Skeletal muscle satellite cell (primary cell): ENCODE measurements around the gene NELL2. TPM values are rescaled to one million over a fixed set of nuclear protein-coding genes. Genes with fewer than 3 reads are reported as not detected.

Experiments
- small RNA-seq: library from RNA; depleted of rRNA; stranded (forward); fragments of <200 nt; gene quantifications from one replicate; pipeline ENCODE3, GENCODE V24; 2012

NELL2 gene

Small RNA genes within 50 kb of the gene (small RNA-seq; reads per million reads assigned to genes)
- gene RF00019: not detected
